ENCODE data around the gene TRAPPC10. TPM values are rescaled to one million over a fixed set of nuclear protein-coding genes. Genes with fewer than 3 reads are reported as not detected.

The TRAPPC10 gene
- total and polyA plus RNA-seq, 2 experiments from 2014 or later: 9.9 to 21.0 TPM

GRCh38 chr21:44079446-44079845, 67.3 kb downstream of the TRAPPC10 start:
- Histone ChIP-seq H3K36me3 (ENCODE audit: low read depth) (peaks cover 61% of the 10 kb centered on the region), H3K79me2 (ENCODE audit: insufficient read depth) (peaks cover 20% of the 10 kb centered on the region), H3K4me2 (ENCODE audit: unreplicated experiment) (no peak overlapping the region), H3K9ac (no peak overlapping the region), H4K20me1 (ENCODE audit: insufficient read depth) (no peaks in the 10 kb centered on the region), H2AFZ (no peak overlapping the region), H3F3A (ENCODE audit: insufficient read depth) (no peaks in the 10 kb centered on the region), H3K4me1 (ENCODE audit: insufficient read depth) (no peaks in the 10 kb centered on the region), H3K4me3 (no peak overlapping the region), H3K27ac (no peak overlapping the region), H3K9me2 (ENCODE audit: insufficient read depth) (no peaks in the 10 kb centered on the region), H3K27me3 (replicated peaks; ENCODE audit: insufficient read depth) (no peaks in the 10 kb centered on the region), H3K9me3 (ENCODE audit: low read depth) (no peaks in the 10 kb centered on the region)
- in situ Hi-C loops (cut with MboI): no loop called here
- DNase-seq: no peak
- WGBS, 2 experiments (ENCODE audit: low coverage in 1 of 2, low lambda C conversion rate in 2 of 2, missing lambda C conversion rate in 2 of 2): 92 to 96% methylated on average over 3 of the region's 3 CpGs
- no peak for TF ChIP-seq EZH2 (IDR thresholded peaks at IDR 0.05; ENCODE audit: insufficient read depth, poor library complexity, severe bottlenecking)
- TF ChIP-seq EZH2phosphoT487 (IDR thresholded peaks at IDR 0.05; ENCODE audit: insufficient read depth, low read depth): no peak

DNA sequence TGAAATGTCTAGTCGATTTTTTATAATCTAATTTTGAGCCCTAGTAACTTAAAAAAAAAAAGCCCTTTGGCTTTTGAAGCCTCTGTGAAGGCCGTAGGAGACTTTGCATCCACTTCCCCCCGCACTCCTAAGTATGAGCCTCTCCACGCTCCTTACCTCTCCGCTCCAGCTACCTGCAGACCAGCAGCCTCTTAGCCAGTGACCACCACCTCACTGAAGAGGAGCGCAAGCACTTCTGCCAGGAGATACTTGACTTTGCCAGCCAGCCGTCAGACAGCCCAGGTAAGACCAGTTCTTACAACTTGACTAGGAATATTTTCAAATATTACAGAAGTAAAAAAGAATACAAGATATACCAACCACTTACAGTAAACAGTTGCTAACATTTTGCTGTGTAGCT, 67.7 kb downstream of the TRAPPC10 start:
- H3K9me3 ChIP-seq (ENCODE audit: low read depth): no peaks in the 10 kb centered on the region
- TF ChIP-seq EZH2phosphoT487 (IDR thresholded peaks at IDR 0.05; ENCODE audit: insufficient read depth, low read depth) (no peak), EZH2 (IDR thresholded peaks at IDR 0.05; ENCODE audit: insufficient read depth, poor library complexity, severe bottlenecking) (no peak)
- 94 to 97% methylated on average over 7 of the region's 7 CpGs for WGBS, 2 experiments (ENCODE audit: low coverage in 1 of 2, low lambda C conversion rate in 2 of 2, missing lambda C conversion rate in 2 of 2)
- H3K79me2 ChIP-seq (ENCODE audit: insufficient read depth): peaks cover 19% of the 10 kb centered on the region
- H3K4me3 ChIP-seq: no peak overlapping the region
- no peak overlapping the region for H3K4me2 ChIP-seq (ENCODE audit: unreplicated experiment)
- no peaks in the 10 kb centered on the region for H3K9me2 ChIP-seq (ENCODE audit: insufficient read depth)
- DNase-seq: no peak
- H4K20me1 ChIP-seq (ENCODE audit: insufficient read depth): no peaks in the 10 kb centered on the region
- no peaks in the 10 kb centered on the region for H3K27me3 ChIP-seq (replicated peaks; ENCODE audit: insufficient read depth)
- in situ Hi-C loops (cut with MboI): no loop called here
- H3K9ac ChIP-seq: no peak overlapping the region
- no peak overlapping the region for H2AFZ ChIP-seq
- H3K4me1 ChIP-seq (ENCODE audit: insufficient read depth): no peaks in the 10 kb centered on the region
- peaks cover 57% of the 10 kb centered on the region for H3K36me3 ChIP-seq (ENCODE audit: low read depth)
- H3F3A ChIP-seq (ENCODE audit: insufficient read depth): no peaks in the 10 kb centered on the region
- H3K27ac ChIP-seq: no peak overlapping the region

- no peak for DNase-seq
- H3K4me3 ChIP-seq: no peak overlapping the region
- H2AFZ ChIP-seq: no peak overlapping the region
- H3K27ac ChIP-seq: no peak overlapping the region
- no peak overlapping the region for H3K9ac ChIP-seq
- 0 out of 2 replicates have a peak, but pooled peaks cover 8% of the 10 kb centered on the region for H3K79me2 ChIP-seq (ENCODE audit: insufficient read depth)
- WGBS, 2 experiments (ENCODE audit: low coverage in 1 of 2, low lambda C conversion rate in 2 of 2, missing lambda C conversion rate in 2 of 2): 93 to 96% methylated on average over 24 of the region's 24 CpGs
- no peaks in the 10 kb centered on the region for H3K9me3 ChIP-seq (ENCODE audit: low read depth)
- in situ Hi-C loops (cut with MboI): no loop called here
- H3K9me2 ChIP-seq (ENCODE audit: insufficient read depth): no peaks in the 10 kb centered on the region
- peaks cover 29% of the 10 kb centered on the region; the same call in 1 of the 2 replicates for H3K36me3 ChIP-seq (ENCODE audit: low read depth)
- TF ChIP-seq EZH2 (IDR thresholded peaks at IDR 0.05; ENCODE audit: insufficient read depth, poor library complexity, severe bottlenecking) (no peak), EZH2phosphoT487 (IDR thresholded peaks at IDR 0.05; ENCODE audit: insufficient read depth, low read depth) (no peak)
- no peaks in the 10 kb centered on the region for H3K27me3 ChIP-seq (replicated peaks; ENCODE audit: insufficient read depth)
- no peaks in the 10 kb centered on the region for H3K4me1 ChIP-seq (ENCODE audit: insufficient read depth)
- no peaks in the 10 kb centered on the region for H3F3A ChIP-seq (ENCODE audit: insufficient read depth)
- H3K4me2 ChIP-seq (ENCODE audit: unreplicated experiment): no peak overlapping the region
- no peaks in the 10 kb centered on the region for H4K20me1 ChIP-seq (ENCODE audit: insufficient read depth)
Measured at GRCh38 chr21:44082648-44083440, 70.7 kb downstream of the TRAPPC10 start.

DNA sequence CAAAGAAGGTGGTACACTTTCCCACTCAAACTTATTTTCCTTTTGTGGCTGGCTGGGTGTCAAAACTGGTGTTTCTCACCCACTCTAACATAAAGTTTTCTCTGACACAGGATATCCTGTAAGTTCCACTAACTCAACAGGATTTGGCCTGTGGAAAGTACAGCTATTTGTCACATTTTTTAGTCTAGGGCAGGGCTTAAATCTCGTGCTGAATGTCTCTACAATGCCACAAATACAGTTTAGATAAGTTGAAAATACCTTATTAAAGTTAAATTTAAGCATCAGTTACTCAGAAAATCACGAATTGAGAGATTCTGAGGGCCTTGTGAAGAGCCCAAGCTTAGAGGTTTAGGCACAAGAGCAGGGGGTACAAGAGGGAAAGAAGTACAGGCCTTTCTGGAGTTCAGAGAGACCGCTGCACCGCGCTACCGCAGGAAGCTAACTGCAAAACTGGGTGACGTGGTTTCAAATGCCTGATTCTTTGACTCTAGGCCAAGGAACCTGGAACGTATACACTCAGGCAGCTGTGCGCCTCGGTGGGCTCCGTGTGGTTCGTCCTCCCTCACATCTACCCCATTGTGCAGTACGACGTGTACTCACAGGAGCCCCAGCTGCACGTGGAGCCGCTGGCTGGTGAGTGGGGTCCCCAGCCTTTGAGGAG, 71.7 kb downstream of the TRAPPC10 start:
- Histone ChIP-seq H3K9me3 (ENCODE audit: low read depth) (no peaks in the 10 kb centered on the region), H3K9ac (no peak overlapping the region), H3K9me2 (ENCODE audit: insufficient read depth) (no peaks in the 10 kb centered on the region), H3K27ac (no peak overlapping the region), H3F3A (ENCODE audit: insufficient read depth) (no peaks in the 10 kb centered on the region), H2AFZ (no peak overlapping the region), H3K4me2 (ENCODE audit: unreplicated experiment) (no peak overlapping the region), H3K36me3 (ENCODE audit: low read depth) (peaks cover 23% of the 10 kb centered on the region; the same call in 1 of the 2 replicates), H4K20me1 (ENCODE audit: insufficient read depth) (no peaks in the 10 kb centered on the region), H3K4me1 (ENCODE audit: insufficient read depth) (no peaks in the 10 kb centered on the region), H3K27me3 (replicated peaks; ENCODE audit: insufficient read depth) (no peaks in the 10 kb centered on the region), H3K4me3 (no peak overlapping the region), H3K79me2 (ENCODE audit: insufficient read depth) (0 out of 2 replicates have a peak, but pooled peaks cover 8% of the 10 kb centered on the region)
- in situ Hi-C loops (cut with MboI): no loop called here
- WGBS, 2 experiments (ENCODE audit: low coverage in 1 of 2, low lambda C conversion rate in 2 of 2, missing lambda C conversion rate in 2 of 2): 95 to 96% methylated on average over 16 of the region's 16 CpGs
- no peak for TF ChIP-seq EZH2 (IDR thresholded peaks at IDR 0.05; ENCODE audit: insufficient read depth, poor library complexity, severe bottlenecking)
- no peak for TF ChIP-seq EZH2phosphoT487 (IDR thresholded peaks at IDR 0.05; ENCODE audit: insufficient read depth, low read depth)
- DNase-seq: no peak

All from GM23248 (cell line).